HG03432 (cell line): ENCODE measurements around the gene LRFN5.
"Not testable (repeated sequence)": the region's sequence is repeated elsewhere in the genome, so short reads cannot be mapped to it uniquely, and the experiment has no call there.

Experiments used
- ATAC-seq: cut with Tn5 transposase; IDR thresholded peaks from one replicate; pipeline ENCODE4 v1.9.1; 2021; ENCODE audit warnings: mild to moderate bottlenecking, moderate library complexity; ENCODE audit not compliant: unreplicated experiment

LRFN5 gene

GRCh38 chr14:41606532-41607303 lies at the start of gene LRFN5:
Gene LRFN5, plus strand, starts transcription at chr14:41606876.
- ATAC-seq, result peak; percentile 58

GRCh38 chr14:41558490-41558889 lies 48.2 kb upstream of the LRFN5 start:
- ATAC-seq, result no peak

DNA sequence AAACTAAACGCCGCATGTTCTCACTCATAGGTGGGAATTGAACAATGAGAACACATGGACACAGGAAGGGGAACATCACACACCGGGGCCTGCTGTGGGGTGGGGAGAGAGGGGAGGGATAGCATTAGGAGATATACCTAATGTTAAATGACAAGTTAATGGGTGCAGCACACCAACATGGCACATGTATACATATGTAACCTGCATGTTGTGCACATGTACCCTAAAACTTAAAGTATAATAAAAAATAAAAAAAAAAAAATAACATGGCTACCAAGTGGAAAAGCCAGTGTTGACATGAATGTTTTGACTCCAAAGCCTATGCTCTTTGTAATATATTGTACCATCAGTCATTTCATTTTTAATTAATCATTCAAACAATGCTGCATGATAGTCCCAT lies 39.8 kb upstream of the LRFN5 start:
- ATAC-seq, result not testable (repeated sequence)

DNA sequence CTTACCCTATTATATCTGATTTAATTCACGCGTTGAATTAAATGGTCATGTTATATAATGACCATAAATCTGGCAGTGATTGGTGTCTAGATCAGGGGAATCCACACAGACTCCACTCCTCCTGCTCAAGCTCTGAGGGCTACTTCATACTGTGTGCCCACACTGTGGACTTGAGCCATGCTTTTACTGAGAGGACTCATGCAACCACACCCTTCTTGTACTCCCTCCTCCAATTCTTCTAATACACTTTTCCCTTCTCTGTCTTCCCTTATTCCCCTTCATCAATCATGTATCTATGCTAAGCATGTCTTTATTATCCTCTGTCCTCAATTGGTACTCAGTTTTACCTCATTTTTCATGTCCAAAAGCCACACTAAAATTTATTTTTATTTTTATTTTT lies 37.7 kb upstream of the LRFN5 start:
- ATAC-seq, result no peak

DNA sequence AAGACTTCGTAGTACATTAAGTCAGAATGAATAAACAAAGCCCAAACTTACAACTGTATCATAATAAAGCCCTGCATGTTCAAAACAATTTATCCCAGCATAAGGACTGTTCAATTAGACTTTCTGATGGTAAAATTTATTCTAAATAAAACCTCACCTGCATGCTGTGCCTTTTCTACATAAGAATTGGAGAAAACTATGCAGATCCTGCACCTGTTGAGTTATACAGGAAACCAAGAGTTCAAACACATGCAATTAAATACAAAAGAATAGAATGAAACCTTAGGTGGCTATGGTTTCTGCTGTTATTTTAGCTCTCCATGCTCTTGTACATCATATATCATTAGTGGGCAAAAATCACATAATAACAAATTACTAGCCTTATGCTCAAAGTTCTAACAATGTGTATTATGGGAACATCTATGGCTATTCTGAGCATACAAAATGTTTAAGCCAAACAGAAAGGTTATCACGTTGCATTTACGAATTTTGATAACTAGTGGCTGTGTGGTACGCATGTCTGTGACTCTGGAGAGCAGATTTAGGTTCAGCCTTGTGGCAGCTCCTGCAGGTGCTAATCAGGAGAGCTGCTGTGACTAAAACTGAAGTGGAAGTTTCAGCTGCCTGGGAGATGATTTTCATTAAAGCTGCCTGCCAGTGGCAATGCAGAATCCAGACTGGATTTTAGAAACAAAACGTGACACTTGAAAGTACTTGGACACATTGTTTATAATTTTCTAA lies 36.1 kb upstream of the LRFN5 start:
- ATAC-seq, result no peak

GRCh38 chr14:41586237-41586636 lies 20.4 kb upstream of the LRFN5 start:
- no peak for ATAC-seq

DNA sequence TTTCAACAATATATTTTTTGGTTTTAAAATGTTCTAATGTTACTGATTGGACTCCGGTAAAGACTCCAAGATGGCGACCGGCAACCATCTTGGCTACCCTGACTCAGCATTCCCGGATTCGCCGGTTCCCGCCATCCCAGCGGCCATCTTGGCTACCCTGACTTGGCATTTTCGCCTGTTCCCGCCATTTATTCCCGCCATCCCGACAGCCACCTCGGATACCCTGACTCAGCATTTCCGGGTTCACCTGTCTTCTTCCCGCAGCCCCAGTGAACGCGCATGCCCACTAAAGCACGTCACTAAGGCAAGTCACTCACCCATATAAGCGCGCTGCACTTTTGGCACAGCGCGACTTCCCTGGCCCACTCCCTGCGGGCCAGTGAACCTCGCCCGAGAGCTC lies 9.0 kb upstream of the LRFN5 start:
- no peak for ATAC-seq

GRCh38 chr14:41599805-41600385 lies 6.8 kb upstream of the LRFN5 start:
- ATAC-seq, result not testable (repeated sequence)

DNA sequence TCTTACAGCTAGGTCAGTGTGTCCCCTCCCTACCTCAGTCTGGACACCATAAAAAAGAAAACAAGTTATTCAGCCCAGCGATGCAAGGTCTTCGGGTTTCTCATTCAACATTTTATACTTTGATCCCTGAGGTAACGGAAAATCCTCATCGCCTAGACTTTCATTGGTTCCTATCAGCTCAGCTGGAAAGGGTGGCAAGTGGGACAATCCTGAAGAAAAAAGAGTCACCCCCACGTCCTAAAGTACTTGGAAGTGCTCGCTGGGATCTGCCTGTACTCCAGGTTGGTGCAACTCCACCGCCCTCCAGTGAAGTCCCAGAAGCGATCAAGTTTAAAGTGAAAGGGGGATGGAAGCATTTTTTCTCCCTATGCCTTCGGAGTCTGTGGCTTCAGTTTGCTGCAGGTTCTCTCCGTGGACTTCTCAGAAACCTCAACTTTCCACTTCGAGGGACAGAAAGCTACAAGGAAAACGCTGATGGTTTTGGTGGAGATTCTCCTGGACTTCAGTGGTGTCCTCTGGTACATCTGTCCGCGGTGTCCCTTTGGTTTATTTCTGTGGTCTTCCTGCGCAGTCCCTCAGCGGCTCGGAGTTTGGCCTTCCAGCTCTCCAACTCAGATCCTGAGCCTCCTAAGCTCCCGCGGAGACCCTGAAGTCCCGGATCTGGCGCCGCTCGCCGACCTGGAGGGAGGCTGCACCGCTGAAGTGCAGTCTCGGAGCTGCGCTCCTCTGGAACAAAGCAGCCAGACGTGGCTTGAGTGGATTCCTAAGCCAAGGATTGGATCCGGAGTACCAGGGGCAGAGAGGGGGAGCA lies 1.8 kb upstream of the LRFN5 start:
- no peak for ATAC-seq

GRCh38 chr14:41605550-41606281 lies 960 bp upstream of the LRFN5 start:
- ATAC-seq, result peak; percentile 5

DNA sequence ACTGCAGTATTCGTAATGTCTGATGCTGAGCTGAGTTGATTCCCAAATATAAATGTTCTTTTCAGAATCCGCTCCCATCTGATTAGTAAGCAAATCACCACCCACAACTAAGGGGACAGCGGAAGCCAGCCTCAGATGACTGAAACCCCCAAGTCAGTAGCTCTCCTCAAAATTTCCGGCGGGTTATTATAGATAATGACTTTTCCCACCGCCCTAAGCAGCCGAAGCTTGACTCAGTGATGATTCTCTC lies 469 bp upstream of the LRFN5 start:
- ATAC-seq, result peak; percentile 10

DNA sequence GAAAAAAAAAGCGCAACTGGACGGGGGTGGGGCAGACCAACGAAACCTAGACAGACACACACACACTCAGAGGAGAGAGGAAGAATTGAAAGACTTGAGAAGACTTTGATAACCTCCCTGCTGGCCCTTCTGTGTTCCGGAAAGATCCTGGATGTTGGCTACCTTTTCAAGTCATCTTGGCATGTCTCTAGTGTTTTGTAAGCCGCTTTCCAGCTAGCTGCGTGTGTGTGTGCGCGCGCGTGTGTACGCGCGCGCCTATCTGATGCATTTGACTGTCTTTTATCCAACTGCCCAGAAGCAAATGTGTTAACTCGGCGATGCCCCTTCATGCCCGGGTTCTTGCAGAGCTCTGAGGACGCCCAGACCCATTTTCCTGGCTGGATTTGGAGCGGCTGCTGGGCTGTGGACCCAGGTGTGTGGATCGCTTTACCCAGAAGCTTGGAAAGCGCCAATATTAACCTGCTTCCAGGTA lies 664 bp downstream of the LRFN5 start:
- ATAC-seq, result peak; percentile 3

- ATAC-seq, result no peak
Measured at GRCh38 chr14:41607966-41608663, 1.4 kb downstream of the LRFN5 start.

DNA sequence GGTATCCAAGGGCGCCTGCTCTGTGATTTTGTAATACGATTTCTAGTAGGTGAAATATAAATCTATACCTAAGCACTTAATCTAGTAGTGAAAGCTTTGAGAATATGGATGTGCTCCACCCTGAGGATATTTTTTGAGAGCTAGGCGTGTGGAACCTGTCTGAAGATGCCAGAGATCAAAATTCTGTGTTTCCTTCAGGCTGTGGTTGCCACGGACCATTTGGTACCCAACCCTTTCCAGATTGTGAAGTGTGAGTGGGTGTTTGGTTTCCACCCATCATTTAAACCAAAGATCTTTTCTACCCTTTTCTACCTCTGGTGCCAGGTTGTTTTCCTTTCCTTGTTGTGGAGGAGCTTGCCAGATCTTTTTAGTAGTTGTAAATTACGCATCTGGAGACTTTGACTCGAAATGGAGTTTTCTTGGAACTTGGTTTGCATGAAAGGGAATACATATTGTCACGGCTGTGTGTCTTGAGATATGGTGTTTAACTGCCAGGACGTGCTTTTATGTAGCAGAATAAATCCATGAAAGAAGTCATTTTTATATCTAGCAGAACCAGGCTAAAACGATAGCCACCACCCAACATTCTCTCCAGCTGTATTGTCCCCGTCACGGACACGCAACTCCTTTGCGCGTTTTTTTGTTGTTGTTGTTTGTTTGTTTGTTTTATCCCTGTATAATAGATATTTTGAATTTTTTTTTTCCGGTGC lies 2.2 kb downstream of the LRFN5 start:
- no peak for ATAC-seq

DNA sequence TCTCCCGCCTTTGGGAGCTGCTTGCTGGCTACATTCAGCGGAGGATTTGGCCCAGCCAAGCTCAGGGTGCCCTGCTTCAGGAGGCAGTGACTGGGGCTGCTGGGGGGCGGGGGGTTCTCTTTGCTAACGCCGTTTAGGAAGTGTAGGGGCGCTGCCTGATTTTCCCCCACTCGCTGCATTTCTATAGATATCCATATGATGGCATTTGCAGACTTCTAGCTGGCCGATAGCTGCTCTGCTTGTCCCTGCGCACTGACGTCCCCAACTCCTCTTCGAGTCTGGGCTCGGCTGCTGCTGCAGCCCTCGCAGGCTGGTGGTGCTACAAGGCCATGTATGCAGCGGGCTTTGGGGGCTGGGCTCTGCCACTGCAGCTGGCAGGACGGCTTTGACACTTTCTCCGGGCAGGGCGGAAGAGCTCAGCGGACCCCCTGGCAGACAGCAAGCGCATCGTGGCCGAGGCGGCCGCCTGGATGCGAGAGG lies 3.1 kb downstream of the LRFN5 start:
- ATAC-seq, result no peak

DNA sequence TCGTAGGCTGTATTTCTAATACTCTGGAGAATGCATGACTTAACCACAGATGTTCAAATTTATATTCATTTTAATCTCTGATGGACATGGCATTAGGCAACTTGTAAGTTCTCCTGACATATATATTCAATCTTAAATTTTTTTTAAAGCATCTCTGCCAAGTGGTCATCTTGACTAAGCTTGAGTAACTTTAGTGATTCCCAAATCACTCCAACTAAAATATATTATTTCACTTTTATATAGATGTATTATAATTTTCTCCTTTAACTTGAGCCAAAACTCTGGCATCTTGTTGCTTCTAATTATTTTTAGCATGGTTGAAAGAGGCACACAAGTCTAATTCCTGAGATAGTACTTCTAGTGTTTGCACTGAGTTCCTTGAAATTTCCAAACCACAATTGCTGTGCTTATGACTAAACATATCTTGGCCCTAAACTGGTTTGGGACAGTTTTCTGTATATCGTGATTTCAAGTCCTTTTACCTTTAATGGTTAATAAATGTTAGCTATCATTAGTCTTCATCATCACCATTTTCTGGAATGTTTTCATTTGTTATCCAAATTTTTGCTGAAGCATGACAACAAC lies 8.4 kb downstream of the LRFN5 start:
- ATAC-seq, result no peak

DNA sequence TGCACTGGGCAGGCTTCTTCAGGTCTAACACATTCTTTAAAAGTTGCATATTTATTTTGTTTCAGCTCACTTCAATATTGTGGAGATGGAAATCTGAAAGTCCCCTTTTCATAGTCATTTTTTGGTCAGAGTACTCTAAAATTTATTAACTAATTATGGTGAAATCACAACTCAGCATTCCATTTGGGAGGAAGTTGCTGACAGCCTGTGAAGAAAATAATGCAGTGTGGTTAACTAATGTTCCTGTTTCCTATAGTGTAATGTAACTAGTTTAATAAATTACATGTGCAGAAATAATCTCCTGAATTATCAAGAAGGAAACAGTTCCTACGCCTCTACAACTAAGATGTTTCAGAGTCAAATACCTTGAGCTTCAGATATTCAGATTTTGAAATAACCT lies 17.1 kb downstream of the LRFN5 start:
- ATAC-seq, result no peak

DNA sequence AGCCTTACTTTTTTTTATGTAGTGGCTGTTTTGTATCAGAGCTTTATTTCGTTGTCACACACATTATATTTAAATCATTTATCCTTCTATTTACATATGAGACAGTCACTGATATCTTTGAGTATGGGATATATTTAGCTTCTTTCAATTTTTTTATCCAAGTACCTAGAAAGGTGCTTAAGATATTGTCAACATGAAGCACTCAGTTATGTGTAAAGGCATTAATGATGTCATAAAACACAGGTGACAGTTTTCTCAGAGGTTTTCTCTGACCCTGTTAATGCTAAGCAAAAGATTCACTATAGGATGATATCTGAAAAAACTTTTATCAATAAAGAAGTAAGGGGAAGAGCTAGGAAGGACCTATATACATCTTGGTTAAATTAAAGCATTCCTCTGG lies 23.2 kb downstream of the LRFN5 start:
- no peak for ATAC-seq

GRCh38 chr14:41634286-41634685 lies 27.6 kb downstream of the LRFN5 start:
- no peak for ATAC-seq
